ENCODE results near the gene SYNGR1.
"Not testable (repeated sequence)": the region's sequence is repeated elsewhere in the genome, so short reads cannot be mapped to it uniquely, and the experiment has no call there.

SYNGR1 gene

GRCh38 chr22:39332441-39333064, 17.2 kb upstream of the SYNGR1 start:
- Histone ChIP-seq H3K4me1 (no peaks in the 10 kb centered on the region), H3K36me3 (ENCODE audit: control insufficient read depth, insufficient read depth, low read length) (no peaks in the 10 kb centered on the region), H3K9me3 (ENCODE audit: control insufficient read depth, low read length) (no peaks in the 10 kb centered on the region), H3K27ac (no peak overlapping the region), H3K4me2 (ENCODE audit: low read length) (no peak overlapping the region), H2AFZ (no peak overlapping the region), H3K4me3 (ENCODE audit: low read depth, low read length) (no peak overlapping the region), H3K9ac (no peak overlapping the region), H3K79me2 (no peaks in the 10 kb centered on the region), H3K27me3 (ENCODE audit: control insufficient read depth, insufficient read depth, low read length) (no peaks in the 10 kb centered on the region)
- no peak for TF ChIP-seq CTCF (IDR thresholded peaks at IDR 0.05)

GRCh38 chr22:39336411-39336810, 13.4 kb upstream of the SYNGR1 start:
- no peaks in the 10 kb centered on the region for H3K4me1 ChIP-seq
- no peak overlapping the region for H3K4me2 ChIP-seq (ENCODE audit: low read length)
- no peak overlapping the region for H2AFZ ChIP-seq
- no peaks in the 10 kb centered on the region for H3K9me3 ChIP-seq (ENCODE audit: control insufficient read depth, low read length)
- H3K79me2 ChIP-seq: no peaks in the 10 kb centered on the region
- H3K4me3 ChIP-seq (ENCODE audit: low read depth, low read length): no peak overlapping the region
- H3K27ac ChIP-seq: no peak overlapping the region
- no peak overlapping the region for H3K9ac ChIP-seq
- H3K27me3 ChIP-seq (ENCODE audit: control insufficient read depth, insufficient read depth, low read length): no peaks in the 10 kb centered on the region
- no peaks in the 10 kb centered on the region for H3K36me3 ChIP-seq (ENCODE audit: control insufficient read depth, insufficient read depth, low read length)
- TF ChIP-seq CTCF (IDR thresholded peaks at IDR 0.05): no peak

GRCh38 chr22:39339775-39340174, 10.0 kb upstream of the SYNGR1 start:
- H3K4me1 ChIP-seq; H3K27ac ChIP-seq; H3K4me2 ChIP-seq (ENCODE audit: low read length): not testable (repeated sequence)

GRCh38 chr22:39341179-39341578, 8.6 kb upstream of the SYNGR1 start:
- Histone ChIP-seq H3K4me2 (ENCODE audit: low read length) (no peak overlapping the region), H3K9me3 (ENCODE audit: control insufficient read depth, low read length) (no peaks in the 10 kb centered on the region), H3K4me3 (ENCODE audit: low read depth, low read length) (no peak overlapping the region), H3K4me1 (no peaks in the 10 kb centered on the region), H3K27ac (no peak overlapping the region), H2AFZ (no peak overlapping the region), H3K9ac (no peak overlapping the region), H3K27me3 (ENCODE audit: control insufficient read depth, insufficient read depth, low read length) (no peaks in the 10 kb centered on the region), H3K36me3 (ENCODE audit: control insufficient read depth, insufficient read depth, low read length) (no peaks in the 10 kb centered on the region), H3K79me2 (no peaks in the 10 kb centered on the region)
- TF ChIP-seq CTCF (IDR thresholded peaks at IDR 0.05): no peak

More at GRCh38 chr22:39339775-39340174, 10.0 kb upstream of the SYNGR1 start:
- H3K79me2 ChIP-seq; H3K36me3 ChIP-seq (ENCODE audit: control insufficient read depth, insufficient read depth, low read length); H3K27me3 ChIP-seq (ENCODE audit: control insufficient read depth, insufficient read depth, low read length); H3K4me3 ChIP-seq (ENCODE audit: low read depth, low read length); H3K9ac ChIP-seq; H2AFZ ChIP-seq; H3K9me3 ChIP-seq (ENCODE audit: control insufficient read depth, low read length): not testable (repeated sequence)

- Histone ChIP-seq H3K4me3 (ENCODE audit: low read depth, low read length) (no peak overlapping the region), H3K4me1 (no peaks in the 10 kb centered on the region), H3K36me3 (ENCODE audit: control insufficient read depth, insufficient read depth, low read length) (no peaks in the 10 kb centered on the region), H3K27me3 (ENCODE audit: control insufficient read depth, insufficient read depth, low read length) (no peaks in the 10 kb centered on the region), H3K9me3 (ENCODE audit: control insufficient read depth, low read length) (no peaks in the 10 kb centered on the region), H3K79me2 (no peaks in the 10 kb centered on the region), H3K4me2 (ENCODE audit: low read length) (no peak overlapping the region), H2AFZ (no peak overlapping the region), H3K9ac (no peak overlapping the region), H3K27ac (no peak overlapping the region)
- peak; percentile 56 for TF ChIP-seq CTCF (IDR thresholded peaks at IDR 0.05)
These were observed 6.3 kb upstream of the SYNGR1 start for GRCh38 chr22:39343259-39344045.

Data from parathyroid adenoma (tissue), 2 donors.